Activated naive CD8-positive, alpha-beta T cell treated with anti-CD3 and anti-CD28 coated beads, Interleukin-2, amount 10 ng/mL, durations not matched to agents 7 days and 5 days (primary cell): ENCODE data around the gene GPR141. TPM values are rescaled to one million over a fixed set of nuclear protein-coding genes. Genes with fewer than 3 reads are reported as not detected.

Experiments used
- total RNA-seq, 2 experiments: library from RNA; stranded (reverse); gene quantifications; one replicate each; pipeline ENCODE4 v1.2.3, GENCODE V29; 2021

GPR141 gene
- total RNA-seq, 2 experiments from 2014 or later, result not detected

Other genes starting within 250 kb of the GPR141 start
- gene ELMO1, start 234.9 kb upstream of the GPR141 start, total RNA-seq, result 10 to 100 TPM; 73.4 to 78.6 TPM
- gene NME8, start 164.8 kb downstream of the GPR141 start, total RNA-seq, result not detected
- not detected for gene SFRP4, start 233.1 kb downstream of the GPR141 start, total RNA-seq
- gene EPDR1, start 236.9 kb downstream of the GPR141 start, total RNA-seq, result under 1 TPM; 0.25 to 0.26 TPM